Upper lobe of left lung (tissue), 6 donors: ENCODE results near the gene COQ10A. TPM values are rescaled to one million over a fixed set of nuclear protein-coding genes. Genes with fewer than 3 reads are reported as not detected.

ENCODE experiments used
- ATAC-seq, 2 donors: fragments of 200-7000 bp; cut with Tn5 transposase; one replicate each; pipeline ENCODE4 v1.9.1; 2022; ENCODE audit warnings: mild to moderate bottlenecking in 2 of 2, moderate library complexity in 2 of 2; ENCODE audit not compliant: low FRiP score in 2 of 2
- DNase-seq, 2 donors: peaks; one replicate each; pipeline ENCODE4 v3.0.0-alpha.2; 2019 to 2020
- H3K27ac ChIP-seq, 4 donors: fragments of 200-600 bp; sonication (generic); one replicate each; pipeline ENCODE4 v1.5.1; 2016 to 2019
- H3K27me3 ChIP-seq, 4 donors: fragments of 200-600 bp; sonication (generic); one replicate each; pipeline ENCODE4 v1.5.1; 2017 to 2019
- H3K36me3 ChIP-seq, 4 donors: fragments of 200-600 bp; sonication (generic); one replicate each; pipeline ENCODE4 v1.5.1; 2016 to 2019
- H3K4me1 ChIP-seq, 4 donors: fragments of 200-600 bp; sonication (generic); one replicate each; pipeline ENCODE4 v1.5.1; 2018 to 2019
- H3K4me3 ChIP-seq, 4 donors: fragments of 200-600 bp; sonication (generic); one replicate each; pipeline ENCODE4 v1.5.1; 2017 to 2019; ENCODE audit warnings: mild to moderate bottlenecking in 2 of 4, moderate library complexity in 1 of 4
- H3K9me3 ChIP-seq, 4 donors: fragments of 200-600 bp; sonication (generic); one replicate each; pipeline ENCODE4 v1.5.1; 2018 to 2019
- EP300 ChIP-seq, 4 donors: sonication (generic); formaldehyde crosslinking; IDR thresholded peaks; one replicate each; pipeline ENCODE4 v1.5.1; 2017; ENCODE audit warnings: antibody characterized with exemption in 4 of 4, control low read depth in 2 of 4
- POLR2A ChIP-seq, 4 donors: fragments of 450-650 bp; IDR thresholded peaks; one replicate each; pipeline ENCODE4 v1.5.1; 2016 to 2017; ENCODE audit warnings: antibody characterized with exemption in 4 of 4, mild to moderate bottlenecking in 2 of 4
- POLR2AphosphoS5 ChIP-seq, 2 donors: sonication (generic); formaldehyde crosslinking; IDR thresholded peaks; one replicate each; pipeline ENCODE4 v1.5.1; 2017; ENCODE audit warnings: antibody characterized with exemption in 2 of 2
- WGBS, 2 donors: methylation state at CpG; one replicate each; pipeline ENCODE4 v1.1.5; 2017 to 2018; 5-methylcytosine and 5-hydroxymethylcytosine counted together
- total RNA-seq, 6 donors: library from RNA; depleted of rRNA in 4 of 6; stranded (reverse); fragments of >200 nt in 4 of 6; gene quantifications; one replicate each; pipeline versions ENCODE4 v1.1.0 to v1.2.1, GENCODE V29; 2016 to 2021
- TF ChIP-seq, protein P1 (sequence below), 6 experiments: fragments of 450-650 bp in 4 of 6; fragments of 200-600 bp in 2 of 6; sonication (generic) in 2 of 6; IDR thresholded peaks; one replicate each; pipeline ENCODE4 v1.5.1; 2016 to 2019; ENCODE audit warnings: antibody characterized with exemption in 6 of 6
- donor health status: DM: no; HTN: no; CAD: no; lungs with moderate emphysema.
- donor health status: DM: no; HTN: yes; CAD: no; lungs with severe emphysema.

COQ10A gene
- 10 to 100 TPM; 12.8 to 26.3 (median 17.5) TPM for total RNA-seq

DNA sequence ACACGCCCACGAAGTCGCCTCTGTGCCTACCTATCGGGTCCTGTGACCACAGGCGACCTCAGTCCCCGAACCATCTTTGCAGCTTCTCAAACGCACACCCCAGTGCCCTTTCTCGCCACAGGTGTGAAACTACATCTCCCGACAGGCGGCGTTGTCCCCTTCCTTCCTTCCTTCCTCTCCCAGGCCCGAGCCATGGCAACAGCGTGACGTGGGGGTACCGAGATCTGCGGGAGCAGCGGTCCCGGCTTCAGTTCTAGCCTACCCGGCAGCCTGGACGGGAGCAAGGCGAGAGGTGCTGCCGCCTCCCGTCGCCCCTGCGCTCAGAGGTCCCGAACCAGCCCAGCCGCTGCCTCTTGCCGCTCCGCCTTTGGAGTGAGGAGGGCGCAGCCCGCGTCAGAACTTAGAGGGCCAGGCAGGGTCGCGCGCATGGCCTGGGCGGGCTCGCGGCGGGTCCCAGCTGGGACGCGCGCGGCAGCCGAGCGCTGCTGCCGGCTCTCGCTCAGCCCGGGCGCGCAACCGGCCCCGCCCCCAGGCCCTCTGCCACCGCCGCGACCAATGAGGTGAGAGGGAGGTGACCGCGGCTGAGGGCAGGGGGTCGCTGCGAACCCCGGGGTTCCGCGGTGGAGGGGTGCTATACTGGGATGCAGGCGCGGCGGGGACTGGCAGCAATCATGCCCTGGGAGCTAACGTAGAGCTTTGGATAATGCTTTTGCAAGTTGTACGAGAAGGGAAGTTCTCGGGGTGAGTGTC lies at the start of gene COQ10A:
COQ10A (plus strand) TSS at position 250 of the 750 bp plus-strand sequence; CDS start at position 427, 177 bp downstream.
- peak within 1 kb of the TSS; percentile 93 to 96 (median 94) for H3K27ac ChIP-seq
- WGBS, 2 donors: 0% methylated on average over 9 to 32 of the region's 68 CpGs
- peak within 1 kb of the TSS; percentile 77 to 86 (median 84) for H3K4me3 ChIP-seq
- H3K4me1 ChIP-seq: peaks cover 12 to 23% (median 14%) of the 10 kb centered on the region in 4 donors
- ATAC-seq (peak; percentile 94 to 98), DNase-seq (peak; percentile 95 to 97)
- H3K9me3 ChIP-seq: no peaks in the 10 kb centered on the region
- H3K36me3 ChIP-seq: peaks cover 0 to 24% (median 7%) of the 10 kb centered on the region in 4 donors
- H3K27me3 ChIP-seq: no peaks in the 10 kb centered on the region
- TF ChIP-seq EP300 (IDR thresholded peaks at IDR 0.05): no peak
- peak; percentile 69 to 92 for TF ChIP-seq POLR2AphosphoS5 (IDR thresholded peaks at IDR 0.05)
- TF ChIP-seq POLR2A (IDR thresholded peaks at IDR 0.05): peak in 3 of 4 donors; percentile 80 to 90 (median 81)
- TF ChIP-seq, protein P1, sequence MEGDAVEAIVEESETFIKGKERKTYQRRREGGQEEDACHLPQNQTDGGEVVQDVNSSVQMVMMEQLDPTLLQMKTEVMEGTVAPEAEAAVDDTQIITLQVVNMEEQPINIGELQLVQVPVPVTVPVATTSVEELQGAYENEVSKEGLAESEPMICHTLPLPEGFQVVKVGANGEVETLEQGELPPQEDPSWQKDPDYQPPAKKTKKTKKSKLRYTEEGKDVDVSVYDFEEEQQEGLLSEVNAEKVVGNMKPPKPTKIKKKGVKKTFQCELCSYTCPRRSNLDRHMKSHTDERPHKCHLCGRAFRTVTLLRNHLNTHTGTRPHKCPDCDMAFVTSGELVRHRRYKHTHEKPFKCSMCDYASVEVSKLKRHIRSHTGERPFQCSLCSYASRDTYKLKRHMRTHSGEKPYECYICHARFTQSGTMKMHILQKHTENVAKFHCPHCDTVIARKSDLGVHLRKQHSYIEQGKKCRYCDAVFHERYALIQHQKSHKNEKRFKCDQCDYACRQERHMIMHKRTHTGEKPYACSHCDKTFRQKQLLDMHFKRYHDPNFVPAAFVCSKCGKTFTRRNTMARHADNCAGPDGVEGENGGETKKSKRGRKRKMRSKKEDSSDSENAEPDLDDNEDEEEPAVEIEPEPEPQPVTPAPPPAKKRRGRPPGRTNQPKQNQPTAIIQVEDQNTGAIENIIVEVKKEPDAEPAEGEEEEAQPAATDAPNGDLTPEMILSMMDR (IDR thresholded peaks at IDR 0.05): peak; percentile 60 to 89 (median 82)

DNA sequence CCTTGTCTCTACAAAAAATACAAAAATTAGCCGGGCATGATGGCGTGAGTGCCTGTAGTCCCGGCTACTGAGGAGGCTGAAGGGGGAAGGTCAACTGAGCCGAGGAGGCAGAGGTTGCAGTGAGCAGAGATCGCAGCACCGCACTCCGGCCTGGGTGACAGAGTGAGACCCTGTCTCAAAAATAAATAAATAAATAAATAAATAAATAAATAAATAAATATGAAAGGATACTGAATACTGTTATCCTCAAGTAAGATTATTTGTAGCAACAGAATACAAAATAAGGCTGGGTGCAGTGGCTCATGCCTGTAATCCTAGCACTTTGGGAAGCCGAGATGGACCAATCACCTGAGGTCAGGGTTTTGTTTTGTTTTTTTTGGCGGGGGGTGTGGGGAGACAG lies 46.9 kb upstream of the COQ10A start:
- TF ChIP-seq, protein P1 (IDR thresholded peaks at IDR 0.05): no peak
- TF ChIP-seq POLR2A (IDR thresholded peaks at IDR 0.05): no peak
- TF ChIP-seq EP300 (IDR thresholded peaks at IDR 0.05): no peak
- TF ChIP-seq POLR2AphosphoS5 (IDR thresholded peaks at IDR 0.05): no peak
- Histone ChIP-seq H3K4me1 (peaks cover 35 to 45% (median 38%) of the 10 kb centered on the region in 4 donors), H3K9me3 (no peaks in the 10 kb centered on the region), H3K4me3 (peak overlapping the region in 1 of 4 donors; percentile 96), H3K27me3 (no peaks in the 10 kb centered on the region), H3K27ac (peak overlapping the region; percentile 96 to 100 (median 96)), H3K36me3 (peaks cover 5 to 23% (median 13%) of the 10 kb centered on the region in 4 donors)
- DNase-seq (no peak), ATAC-seq (no peak)
- 89 to 90% methylated on average over 9 of the region's 9 CpGs for WGBS, 2 donors

DNA sequence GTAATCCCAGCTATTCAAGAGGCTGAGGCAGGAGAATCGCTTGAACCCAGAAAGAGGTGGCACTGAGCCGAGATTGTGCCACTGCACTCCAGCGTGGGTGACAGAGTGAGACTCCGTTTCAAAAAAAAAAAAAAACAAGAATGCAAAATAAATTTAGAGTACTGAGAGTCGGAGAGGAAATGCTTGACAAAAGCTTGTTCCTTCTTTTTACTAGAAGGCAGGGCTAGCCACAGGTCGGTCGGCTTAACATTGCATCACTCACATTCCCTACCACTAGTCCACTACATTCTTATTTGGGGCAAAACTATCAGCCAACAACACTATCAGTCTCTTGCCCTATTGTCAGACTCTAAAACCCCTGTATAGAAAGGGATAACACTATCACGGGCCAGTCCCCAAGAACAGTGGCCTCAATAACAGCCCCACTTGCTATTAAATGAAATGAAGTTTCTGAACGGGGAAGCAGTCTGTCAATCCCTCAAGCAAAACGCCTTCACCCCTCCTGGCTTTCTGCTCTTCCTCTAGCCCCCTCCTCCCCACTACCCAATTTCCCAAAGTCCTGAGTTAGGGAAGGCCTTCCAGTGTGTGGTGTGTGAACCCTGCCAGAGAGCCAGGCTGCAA lies 46.0 kb upstream of the COQ10A start:
- peaks cover 39 to 52% (median 42%) of the 10 kb centered on the region in 4 donors for H3K4me1 ChIP-seq
- DNase-seq (peak in 1 of 2 donors; percentile 59), ATAC-seq (peak in 1 of 2 donors; percentile 21)
- H3K9me3 ChIP-seq: no peaks in the 10 kb centered on the region
- 1 to 4% methylated on average over 10 of the region's 10 CpGs for WGBS, 2 donors
- peak overlapping the region; percentile 79 to 96 (median 84) for H3K4me3 ChIP-seq
- H3K27ac ChIP-seq: peak overlapping the region; percentile 96 to 100 (median 96)
- peaks cover 0 to 14% (median 6%) of the 10 kb centered on the region in 4 donors for H3K36me3 ChIP-seq
- TF ChIP-seq POLR2A (IDR thresholded peaks at IDR 0.05): peak in 2 of 4 donors; percentile 7 to 19
- no peak for TF ChIP-seq EP300 (IDR thresholded peaks at IDR 0.05)
- no peaks in the 10 kb centered on the region for H3K27me3 ChIP-seq

DNA sequence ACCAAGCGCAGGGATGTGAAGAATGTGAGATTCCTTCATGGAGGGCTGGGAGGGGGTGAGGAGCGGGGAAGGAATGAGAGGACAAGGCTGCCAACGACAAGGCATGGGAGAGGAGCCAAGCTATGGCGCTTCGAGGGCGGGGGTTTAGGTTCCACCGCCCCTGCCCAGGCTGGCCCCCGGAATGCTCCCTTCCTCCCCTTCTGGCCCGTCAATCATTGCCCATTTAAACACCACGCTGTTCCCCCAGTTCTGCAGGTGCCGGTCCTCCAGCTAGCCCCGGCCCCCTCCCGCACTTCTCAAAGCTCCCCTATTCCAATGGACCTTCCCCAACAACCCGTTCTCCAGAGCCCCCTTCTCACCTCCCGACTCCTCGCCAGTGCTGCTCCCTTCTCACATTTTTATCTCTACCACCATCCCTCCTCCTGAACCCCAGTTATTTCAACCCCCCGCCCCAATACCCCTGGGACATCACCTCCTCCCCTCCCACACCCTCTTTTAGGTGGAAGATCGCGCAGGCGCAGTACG lies 45.4 kb upstream of the COQ10A start:
- DNase-seq (peak; percentile 40 to 78), ATAC-seq (peak; percentile 57 to 59)
- no peak for TF ChIP-seq POLR2A (IDR thresholded peaks at IDR 0.05)
- no peak for TF ChIP-seq EP300 (IDR thresholded peaks at IDR 0.05)
- TF ChIP-seq, protein P1 (IDR thresholded peaks at IDR 0.05): no peak
- no peak for TF ChIP-seq POLR2AphosphoS5 (IDR thresholded peaks at IDR 0.05)
- peaks cover 39 to 52% (median 42%) of the 10 kb centered on the region in 4 donors for H3K4me1 ChIP-seq
- H3K36me3 ChIP-seq: peaks cover 0 to 12% (median 3%) of the 10 kb centered on the region in 4 donors
- no peaks in the 10 kb centered on the region for H3K9me3 ChIP-seq
- peak overlapping the region; percentile 79 to 96 (median 84) for H3K4me3 ChIP-seq
- 1 to 2% methylated on average over 21 of the region's 21 CpGs for WGBS, 2 donors
- no peaks in the 10 kb centered on the region for H3K27me3 ChIP-seq
- peak overlapping the region; percentile 96 to 100 (median 96) for H3K27ac ChIP-seq
